Measurements from ENCODE around the gene CTSA. TPM values are rescaled to one million over a fixed set of nuclear protein-coding genes. Genes with fewer than 3 reads are reported as not detected.

Gene CTSA
- total and polyA plus RNA-seq, 9 of the 15 experiments (the other 6 are each of a cell fraction or from before 2014, with no cell fraction given), result 8.8 to 61.7 (median 28.3) TPM

DNA sequence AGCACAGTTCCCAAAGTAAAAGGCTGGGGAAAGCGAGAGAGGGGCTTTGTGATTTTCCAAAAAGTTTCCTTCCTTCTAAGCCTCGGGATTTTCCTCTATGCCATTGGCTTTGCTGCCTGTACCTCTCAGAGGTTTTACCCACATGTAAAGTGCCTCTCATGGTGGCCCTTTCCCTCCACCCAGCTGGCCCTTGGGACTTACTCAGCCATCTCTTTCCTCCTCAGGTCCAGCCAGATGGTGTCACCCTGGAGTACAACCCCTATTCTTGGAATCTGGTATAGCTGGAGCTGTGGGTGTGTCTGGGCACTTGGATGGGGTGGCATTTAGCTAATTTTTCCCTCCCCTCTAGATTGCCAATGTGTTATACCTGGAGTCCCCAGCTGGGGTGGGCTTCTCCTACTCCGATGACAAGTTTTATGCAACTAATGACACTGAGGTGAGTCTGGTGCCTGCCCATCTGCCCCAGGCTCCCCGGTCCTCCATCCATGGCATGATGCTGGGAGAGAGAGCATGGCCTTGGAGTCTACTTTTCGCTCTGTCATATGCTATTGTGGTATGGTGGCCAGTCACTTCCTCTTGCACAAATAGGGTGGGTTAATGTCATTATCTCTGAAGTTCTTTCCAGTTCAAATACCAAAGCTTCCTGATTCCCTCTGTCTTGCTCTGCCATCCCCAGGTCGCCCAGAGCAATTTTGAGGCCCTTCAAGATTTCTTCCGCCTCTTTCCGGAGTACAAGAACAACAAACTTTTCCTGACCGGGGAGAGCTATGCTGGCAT lies 1.1 kb downstream of the CTSA start (continued):
- TF ChIP-seq SOX6 (IDR thresholded peaks at IDR 0.05), result no peak

DNA sequence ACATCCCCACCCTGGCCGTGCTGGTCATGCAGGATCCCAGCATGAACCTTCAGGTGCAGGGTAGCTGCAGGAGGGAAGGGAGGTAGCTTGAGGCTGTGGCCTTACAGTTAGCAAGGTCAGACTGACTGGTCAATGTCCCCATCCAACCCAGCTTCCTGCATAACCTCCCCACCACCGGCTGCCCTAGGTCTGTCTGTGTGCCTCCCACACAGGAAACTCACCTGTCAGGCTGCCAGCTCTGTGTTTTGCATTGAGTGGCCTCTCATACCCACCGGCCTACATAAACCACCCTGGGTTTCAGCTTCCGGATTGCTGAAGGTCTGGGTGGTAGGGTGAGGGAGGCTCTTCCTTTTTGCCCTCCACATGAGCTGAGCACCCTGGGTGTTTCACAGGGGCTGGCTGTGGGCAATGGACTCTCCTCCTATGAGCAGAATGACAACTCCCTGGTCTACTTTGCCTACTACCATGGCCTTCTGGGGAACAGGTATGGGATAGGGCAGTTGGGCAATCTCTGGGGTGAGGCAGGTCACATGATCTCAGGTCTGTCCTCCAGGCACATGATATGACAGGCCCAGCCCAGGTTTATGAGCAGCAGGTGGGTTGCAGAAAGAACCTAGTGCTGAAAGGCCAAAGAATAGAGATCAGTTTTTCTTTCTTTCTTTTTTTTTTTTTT lies 1.8 kb downstream of the CTSA start:
- DNase-seq (ENCODE audit: extremely low read depth in 1 of 4, low spot score in 3 of 4), result no peak
- Histone ChIP-seq H3K9me1 (ENCODE audit: control insufficient read depth, insufficient read depth, low read length) (no peaks in the 10 kb centered on the region), H4K20me1 (replicated peaks; ENCODE audit: control insufficient read depth, insufficient read depth, low read length) (no peaks in the 10 kb centered on the region), H3K36me3 (ENCODE audit: control insufficient read depth, insufficient read depth, low read length) (peaks cover 43% of the 10 kb centered on the region; the same call in 2 of the 3 replicates), H3K4me2 (ENCODE audit: insufficient read depth, low read length) (no peak overlapping the region), H2AFZ (ENCODE audit: low read depth, low read length) (no peak overlapping the region), H3K9me3 (replicated peaks; ENCODE audit: control insufficient read depth, insufficient read depth, low read depth, low read length) (no peaks in the 10 kb centered on the region), H3K27ac (ENCODE audit: extremely low read depth, low read depth, low read length) (no peak overlapping the region), H3K9ac (ENCODE audit: insufficient read depth in 1 of 2, low read depth in 2 of 2, low read length in 2 of 2) (peak overlapping the region in 1 of 2 experiments; percentile 14; a peak in 1 of 4 replicates), H3K27me3 (ENCODE audit: control insufficient read depth in 2 of 2, insufficient read depth in 2 of 2, low read length in 2 of 2) (no peaks in the 10 kb centered on the region), H3K4me3 (no peak overlapping the region), H3K4me1 (replicated peaks in 1 of 2; ENCODE audit: control insufficient read depth in 2 of 2, insufficient read depth in 2 of 2, low read length in 2 of 2) (peaks cover 7 to 30% of the 10 kb centered on the region in 2 experiments), H3K79me2 (ENCODE audit: control insufficient read depth, insufficient read depth, low read length) (peaks cover 7% of the 10 kb centered on the region; the same call in 1 of the 3 replicates)
- no peak for TF ChIP-seq KLF10 (CRISPR knock-in tag; IDR thresholded peaks at IDR 0.05)
- TF ChIP-seq, protein P1, sequence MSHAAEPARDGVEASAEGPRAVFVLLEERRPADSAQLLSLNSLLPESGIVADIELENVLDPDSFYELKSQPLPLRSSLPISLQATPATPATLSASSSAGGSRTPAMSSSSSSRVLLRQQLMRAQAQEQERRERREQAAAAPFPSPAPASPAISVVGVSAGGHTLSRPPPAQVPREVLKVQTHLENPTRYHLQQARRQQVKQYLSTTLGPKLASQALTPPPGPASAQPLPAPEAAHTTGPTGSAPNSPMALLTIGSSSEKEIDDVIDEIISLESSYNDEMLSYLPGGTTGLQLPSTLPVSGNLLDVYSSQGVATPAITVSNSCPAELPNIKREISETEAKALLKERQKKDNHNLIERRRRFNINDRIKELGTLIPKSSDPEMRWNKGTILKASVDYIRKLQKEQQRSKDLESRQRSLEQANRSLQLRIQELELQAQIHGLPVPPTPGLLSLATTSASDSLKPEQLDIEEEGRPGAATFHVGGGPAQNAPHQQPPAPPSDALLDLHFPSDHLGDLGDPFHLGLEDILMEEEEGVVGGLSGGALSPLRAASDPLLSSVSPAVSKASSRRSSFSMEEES (CRISPR knock-in tag; IDR thresholded peaks at IDR 0.05), result peak; percentile 69
- TF ChIP-seq, protein P2, sequence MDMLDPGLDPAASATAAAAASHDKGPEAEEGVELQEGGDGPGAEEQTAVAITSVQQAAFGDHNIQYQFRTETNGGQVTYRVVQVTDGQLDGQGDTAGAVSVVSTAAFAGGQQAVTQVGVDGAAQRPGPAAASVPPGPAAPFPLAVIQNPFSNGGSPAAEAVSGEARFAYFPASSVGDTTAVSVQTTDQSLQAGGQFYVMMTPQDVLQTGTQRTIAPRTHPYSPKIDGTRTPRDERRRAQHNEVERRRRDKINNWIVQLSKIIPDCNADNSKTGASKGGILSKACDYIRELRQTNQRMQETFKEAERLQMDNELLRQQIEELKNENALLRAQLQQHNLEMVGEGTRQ (CRISPR knock-in tag; IDR thresholded peaks at IDR 0.05), result 0 out of 2 replicates have a peak, but pooled peaks have one; percentile 17
- ATAC-seq, result no peak
- intact Hi-C loops (cut with micrococcal nuclease) (loop anchor here (5.0 kb wide), 1 partner anchor 69 kb away; no protein-coding TSS in a partner anchor), in situ Hi-C loops (cut with MboI) (no loop called here)
- ChIA-PET POLR2A (interaction anchor here (0.6 to 3.3 kb wide), 9 partner anchors 8 to 77 kb away, joined by 3 to 13 read pairs (median 6); partner anchors contain the start of genes PCIF1 and ZSWIM1), CTCF (ENCODE audit: low intra/inter-chr PET ratio) (interaction anchor here (0.6 to 2.7 kb wide), 2 partner anchors 70 to 94 kb away, joined by 3 to 9 read pairs; no protein-coding TSS in a partner anchor)
- no TSS peak for BruUV-seq (replicated peaks)
- FAIRE-seq, result no peak
- WGBS (ENCODE audit: insufficient coverage, low coverage, missing lambda C conversion rate), result 72% methylated on average over 4 of the region's 4 CpGs

Data from K562 (cell line).